Activated T-cell treated with anti-CD3 and anti-CD28 coated beads, Interleukin-2, amount 50 U/mL, for 4 hours (primary cell): ENCODE measurements around the gene ZNF608. TPM values are rescaled to one million over a fixed set of nuclear protein-coding genes. Genes with fewer than 3 reads are reported as not detected.

ENCODE experiments used
- ATAC-seq, 2 donors: fragments of 200-7000 bp; cut with Tn5 transposase; one replicate each; pipeline ENCODE4 v1.10.0; 2021
- DNase-seq: peaks from one replicate; pipeline ENCODE4 v3.0.0-alpha.2; 2020
- H3K27me3 Mint-ChIP-seq: one replicate; pipeline ENCODE4 v1.8.0; 2021; ENCODE audit warnings: low read depth, mixed read lengths
- H3K36me3 Mint-ChIP-seq: one replicate; pipeline ENCODE4 v1.8.0; 2022; ENCODE audit warnings: mixed read lengths; ENCODE audit not compliant: insufficient read depth
- H3K4me1 Mint-ChIP-seq: one replicate; pipeline ENCODE4 v1.8.0; 2021; ENCODE audit warnings: low read depth, mixed read lengths
- H3K4me3 Mint-ChIP-seq: one replicate; pipeline ENCODE4 v1.8.0; 2021; ENCODE audit warnings: mild to moderate bottlenecking, moderate library complexity, mixed read lengths
- H3K9me3 Mint-ChIP-seq: one replicate; pipeline ENCODE4 v1.8.0; 2021; ENCODE audit warnings: mixed read lengths
- total RNA-seq, 3 donors: library from RNA; stranded (reverse); gene quantifications; one replicate each; pipeline ENCODE4 v1.2.1, GENCODE V29; 2021

Gene ZNF608
- total RNA-seq, 3 donors from 2014 or later: 0.10 to 0.29 (median 0.16) TPM

DNA sequence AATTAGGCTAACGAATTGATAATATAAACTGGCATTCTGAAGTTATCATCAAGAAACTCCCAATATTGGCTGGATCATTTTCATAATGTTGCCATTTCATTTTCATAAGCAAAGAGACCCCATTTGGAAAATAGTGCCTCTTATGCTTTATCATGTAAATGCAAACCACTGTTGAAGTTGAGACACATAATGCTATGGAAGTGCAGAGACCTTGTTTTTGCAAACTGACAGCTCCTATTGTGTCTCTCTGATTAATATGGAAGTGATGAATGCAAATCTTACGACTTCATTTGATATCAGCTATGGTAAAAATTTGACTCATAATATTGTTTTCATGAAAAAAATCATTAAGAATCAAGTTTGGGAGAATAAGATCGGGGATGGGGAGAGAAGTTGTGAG is 25.3 kb upstream of the ZNF608 start:
- Mint-ChIP-seq H3K9me3 (peaks cover 1% of the 10 kb centered on the region), H3K4me3 (no peak overlapping the region), H3K27me3 (no peaks in the 10 kb centered on the region), H3K4me1 (no peaks in the 10 kb centered on the region), H3K36me3 (no peaks in the 10 kb centered on the region)
- DNase-seq (no peak), ATAC-seq (no peak)

GRCh38 chr5:124764992-124765611 is 18.7 kb upstream of the ZNF608 start:
- H3K9me3 Mint-ChIP-seq: peaks cover 7% of the 10 kb centered on the region
- DNase-seq (no peak), ATAC-seq (no peak)
- H3K4me3 Mint-ChIP-seq: no peak overlapping the region
- no peaks in the 10 kb centered on the region for H3K27me3 Mint-ChIP-seq
- no peaks in the 10 kb centered on the region for H3K36me3 Mint-ChIP-seq
- no peaks in the 10 kb centered on the region for H3K4me1 Mint-ChIP-seq

- ATAC-seq (no peak), DNase-seq (no peak)
- Mint-ChIP-seq H3K4me1 (no peaks in the 10 kb centered on the region), H3K36me3 (no peaks in the 10 kb centered on the region), H3K27me3 (no peaks in the 10 kb centered on the region), H3K9me3 (peaks cover 7% of the 10 kb centered on the region), H3K4me3 (no peak overlapping the region)
These were observed 18.1 kb upstream of the ZNF608 start for GRCh38 chr5:124764585-124764984.

DNA sequence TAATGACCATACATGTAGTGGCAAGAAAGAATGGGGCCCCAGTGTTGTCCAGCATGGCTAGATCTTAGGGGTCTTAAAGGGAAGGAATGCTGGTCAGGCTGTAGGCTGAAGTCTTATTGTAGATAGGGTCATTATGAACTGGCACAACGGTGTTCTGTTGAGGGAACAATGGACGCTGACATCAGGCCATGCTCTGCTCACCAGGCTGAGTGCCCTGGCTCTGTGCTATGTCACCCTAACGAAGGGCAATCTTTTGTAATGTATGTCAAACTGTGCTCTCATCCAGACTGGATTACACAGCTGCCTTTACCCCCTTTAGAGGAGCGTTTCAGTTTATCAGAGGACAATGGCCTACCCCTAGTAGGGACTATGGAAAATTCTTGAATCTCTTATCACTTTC is 14.6 kb upstream of the ZNF608 start:
- peaks cover 3% of the 10 kb centered on the region for H3K9me3 Mint-ChIP-seq
- DNase-seq (no peak), ATAC-seq (no peak)
- H3K4me3 Mint-ChIP-seq: no peak overlapping the region
- no peaks in the 10 kb centered on the region for H3K27me3 Mint-ChIP-seq
- H3K36me3 Mint-ChIP-seq: no peaks in the 10 kb centered on the region
- H3K4me1 Mint-ChIP-seq: no peaks in the 10 kb centered on the region

- DNase-seq (no peak), ATAC-seq (no peak)
- H3K27me3 Mint-ChIP-seq: no peaks in the 10 kb centered on the region
- no peak overlapping the region for H3K4me3 Mint-ChIP-seq
- peaks cover 3% of the 10 kb centered on the region for H3K9me3 Mint-ChIP-seq
- H3K4me1 Mint-ChIP-seq: no peaks in the 10 kb centered on the region
- no peaks in the 10 kb centered on the region for H3K36me3 Mint-ChIP-seq
These were observed 14.2 kb upstream of the ZNF608 start for GRCh38 chr5:124760608-124761007.

- no peaks in the 10 kb centered on the region for H3K4me1 Mint-ChIP-seq
- no peaks in the 10 kb centered on the region for H3K9me3 Mint-ChIP-seq
- peaks cover 4% of the 10 kb centered on the region for H3K27me3 Mint-ChIP-seq
- H3K36me3 Mint-ChIP-seq: no peaks in the 10 kb centered on the region
- DNase-seq (no peak), ATAC-seq (no peak)
- no peak overlapping the region for H3K4me3 Mint-ChIP-seq
These were observed 9.1 kb upstream of the ZNF608 start for GRCh38 chr5:124755565-124755964.

- H3K9me3 Mint-ChIP-seq: no peaks in the 10 kb centered on the region
- no peaks in the 10 kb centered on the region for H3K36me3 Mint-ChIP-seq
- no peak for ATAC-seq
- peaks cover 8% of the 10 kb centered on the region for H3K27me3 Mint-ChIP-seq
- DNase-seq: no peak
- no peaks in the 10 kb centered on the region for H3K4me1 Mint-ChIP-seq
- no peak overlapping the region for H3K4me3 Mint-ChIP-seq
These were observed 8.6 kb upstream of the ZNF608 start for GRCh38 chr5:124755041-124755440.

DNA sequence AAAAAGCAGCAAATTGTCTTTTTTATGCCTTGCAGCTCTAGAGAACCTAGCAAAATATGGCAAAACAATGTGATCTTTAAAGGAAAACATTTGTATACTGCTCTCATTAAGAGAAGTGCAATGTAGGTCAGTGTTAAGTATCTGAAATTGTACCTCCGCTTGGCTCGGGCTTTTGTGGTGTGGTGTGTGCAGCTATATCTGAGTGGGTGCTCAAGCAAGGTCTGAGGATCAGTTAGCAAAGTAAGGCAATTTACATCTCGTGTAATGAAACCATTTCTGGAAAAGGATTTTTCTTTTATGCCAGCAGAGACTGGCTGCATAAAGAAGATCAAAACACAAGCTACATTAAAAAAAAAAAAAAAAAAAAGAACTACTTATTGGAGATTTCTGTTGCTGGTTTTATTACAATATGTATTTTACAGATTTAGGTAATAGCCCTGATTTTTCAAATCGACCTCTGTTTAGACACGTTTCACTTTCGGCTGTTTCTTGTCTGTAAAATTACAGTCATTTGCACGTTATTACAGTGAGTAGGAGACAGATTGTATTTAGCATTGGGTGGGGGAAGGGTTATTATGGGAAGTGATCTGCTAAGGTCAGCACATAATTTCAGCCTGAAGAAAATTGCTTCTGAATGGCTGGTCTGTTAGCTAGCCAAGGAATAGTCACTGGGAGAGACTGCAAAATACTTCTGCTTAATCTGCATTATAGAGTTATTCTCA is 7.9 kb upstream of the ZNF608 start:
- H3K27me3 Mint-ChIP-seq: peaks cover 8% of the 10 kb centered on the region
- ATAC-seq (no peak), DNase-seq (no peak)
- no peak overlapping the region for H3K4me3 Mint-ChIP-seq
- H3K36me3 Mint-ChIP-seq: no peaks in the 10 kb centered on the region
- H3K4me1 Mint-ChIP-seq: no peaks in the 10 kb centered on the region
- no peaks in the 10 kb centered on the region for H3K9me3 Mint-ChIP-seq

DNA sequence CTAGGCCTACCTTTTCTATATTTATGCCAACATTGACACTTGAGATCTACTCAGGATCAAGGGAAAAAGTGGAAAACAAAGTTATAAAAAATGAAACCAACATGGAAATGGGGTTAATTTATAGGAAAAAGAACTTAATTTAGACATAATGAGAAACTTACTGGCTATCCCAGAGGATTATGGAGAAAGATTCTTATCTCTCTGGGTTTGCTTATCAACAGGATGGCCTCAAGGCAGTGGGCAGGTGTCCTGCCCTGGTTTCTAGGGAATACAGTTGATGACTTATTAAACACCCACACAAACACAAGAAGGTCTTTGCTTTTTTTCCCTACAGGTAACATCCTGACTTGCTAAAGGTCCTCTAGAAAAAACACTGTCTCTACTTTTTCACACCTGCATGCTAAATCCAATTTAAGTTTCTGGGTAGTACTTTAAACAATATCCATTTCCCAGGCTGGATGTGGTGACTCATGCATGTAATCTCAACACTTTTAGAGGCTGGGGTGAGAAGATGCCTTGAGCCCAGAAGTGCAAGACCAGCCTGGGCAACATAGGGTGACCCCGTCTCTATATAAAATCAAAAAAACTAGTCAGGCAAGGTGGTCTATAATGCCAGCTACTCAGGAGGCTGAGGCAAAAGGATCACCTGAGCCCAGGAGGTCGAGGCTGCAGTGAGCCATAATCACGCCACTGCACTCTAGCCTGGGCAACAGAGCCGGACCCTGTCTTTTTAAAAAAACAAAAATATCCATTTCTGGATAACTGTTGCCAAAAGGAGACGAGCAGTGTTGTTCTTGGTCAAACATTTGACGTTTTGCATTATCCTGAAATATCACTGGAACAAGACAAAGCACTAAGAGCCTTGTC is 6.6 kb upstream of the ZNF608 start:
- DNase-seq (no peak), ATAC-seq (no peak)
- H3K4me1 Mint-ChIP-seq: peaks cover 5% of the 10 kb centered on the region

DNA sequence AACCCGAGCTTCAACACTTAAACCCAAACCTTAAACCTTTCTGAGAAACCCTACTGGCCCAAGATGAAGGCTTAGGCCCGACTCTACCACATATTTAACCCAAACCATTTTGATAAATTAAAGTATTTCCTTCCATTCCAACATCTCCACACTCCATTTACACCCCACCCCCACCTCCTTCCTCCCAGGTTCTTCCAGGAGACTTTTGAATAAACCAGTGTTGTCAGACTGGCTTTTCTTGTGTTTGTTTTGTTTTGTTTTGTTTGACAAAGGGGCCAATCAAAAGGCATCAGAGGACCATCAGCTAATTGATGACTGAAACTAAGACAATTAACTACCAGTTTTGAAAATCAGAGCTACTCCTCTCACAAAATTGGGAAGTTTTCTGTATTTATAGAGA is 4.6 kb upstream of the ZNF608 start:
- Mint-ChIP-seq H3K4me3 (no peak overlapping the region), H3K4me1 (peaks cover 9% of the 10 kb centered on the region), H3K27me3 (peaks cover 32% of the 10 kb centered on the region), H3K36me3 (no peaks in the 10 kb centered on the region), H3K9me3 (no peaks in the 10 kb centered on the region)
- DNase-seq (no peak), ATAC-seq (no peak)

More for the DNA sequence above, 6.6 kb upstream of the ZNF608 start:
- no peaks in the 10 kb centered on the region for H3K36me3 Mint-ChIP-seq
- H3K27me3 Mint-ChIP-seq: peaks cover 17% of the 10 kb centered on the region
- H3K9me3 Mint-ChIP-seq: no peaks in the 10 kb centered on the region
- H3K4me3 Mint-ChIP-seq: no peak overlapping the region

DNA sequence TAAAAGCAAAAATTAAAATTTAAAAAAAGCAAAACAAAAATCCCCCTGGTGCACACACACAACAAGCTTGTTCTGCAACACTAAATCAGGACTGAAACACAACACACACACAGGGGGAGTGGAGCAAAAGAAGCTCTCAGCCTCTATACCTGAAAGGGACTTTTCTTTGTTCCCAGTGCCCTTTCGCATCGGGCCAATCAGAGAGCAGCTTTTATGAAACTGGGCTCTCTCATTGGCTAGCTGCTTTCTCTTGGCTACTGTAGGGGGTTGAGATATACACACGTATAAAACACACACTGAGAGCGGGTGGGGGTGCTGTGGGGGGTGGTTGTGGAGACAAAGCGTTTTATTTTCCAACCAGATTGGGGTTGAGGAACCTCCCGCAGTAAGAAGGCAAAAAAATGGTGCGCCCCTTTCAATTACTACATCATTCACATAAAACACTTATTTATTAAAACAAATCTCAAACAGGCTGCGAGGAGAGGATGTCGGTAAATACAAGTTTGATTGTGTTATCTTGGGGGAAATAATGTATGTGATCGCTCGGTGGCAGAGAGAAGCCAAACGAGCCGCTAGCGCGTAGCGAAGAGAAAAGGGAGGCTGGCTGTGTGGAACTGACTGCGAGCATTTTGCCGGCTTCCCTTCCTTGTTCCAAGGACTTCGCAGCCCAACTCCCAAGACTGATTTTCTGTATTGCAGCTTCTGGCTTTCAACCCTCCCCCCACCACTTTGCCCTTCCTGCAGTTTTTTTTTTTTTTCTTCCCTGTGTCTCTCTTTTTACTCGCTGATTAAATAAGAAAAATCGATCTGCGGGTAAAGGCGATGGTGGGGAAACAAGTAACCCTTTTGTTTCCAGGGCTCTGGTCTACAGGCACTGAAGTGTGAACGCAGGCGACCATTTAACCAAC is 2.5 kb upstream of the ZNF608 start:
- Mint-ChIP-seq H3K4me1 (peaks cover 9% of the 10 kb centered on the region), H3K27me3 (peaks cover 32% of the 10 kb centered on the region), H3K9me3 (no peaks in the 10 kb centered on the region), H3K4me3 (peak overlapping the region; percentile 56), H3K36me3 (no peaks in the 10 kb centered on the region)
- ATAC-seq (peak; percentile 41 to 48), DNase-seq (no peak)

GRCh38 chr5:124747791-124748686 is 1.6 kb upstream of the ZNF608 start:
- H3K9me3 Mint-ChIP-seq: no peaks in the 10 kb centered on the region
- ATAC-seq (no peak), DNase-seq (no peak)
- H3K27me3 Mint-ChIP-seq: peaks cover 32% of the 10 kb centered on the region
- H3K4me3 Mint-ChIP-seq: peak overlapping the region; percentile 58
- H3K36me3 Mint-ChIP-seq: no peaks in the 10 kb centered on the region
- peaks cover 9% of the 10 kb centered on the region for H3K4me1 Mint-ChIP-seq
